HG03135 (cell line): ENCODE results near the gene NPC1.
"Not testable (repeated sequence)": the region's sequence is repeated elsewhere in the genome, so short reads cannot be mapped to it uniquely, and the experiment has no call there.

Source experiments
- ATAC-seq: cut with Tn5 transposase; IDR thresholded peaks from one replicate; pipeline ENCODE4 v1.9.1; 2021; ENCODE audit warnings: mild to moderate bottlenecking, moderate library complexity; ENCODE audit not compliant: unreplicated experiment

NPC1 gene

GRCh38 chr18:23494992-23495391 is 91.3 kb downstream of the NPC1 start:
- ATAC-seq = no peak

GRCh38 chr18:23493654-23494053 is 92.7 kb downstream of the NPC1 start:
- no peak for ATAC-seq

DNA sequence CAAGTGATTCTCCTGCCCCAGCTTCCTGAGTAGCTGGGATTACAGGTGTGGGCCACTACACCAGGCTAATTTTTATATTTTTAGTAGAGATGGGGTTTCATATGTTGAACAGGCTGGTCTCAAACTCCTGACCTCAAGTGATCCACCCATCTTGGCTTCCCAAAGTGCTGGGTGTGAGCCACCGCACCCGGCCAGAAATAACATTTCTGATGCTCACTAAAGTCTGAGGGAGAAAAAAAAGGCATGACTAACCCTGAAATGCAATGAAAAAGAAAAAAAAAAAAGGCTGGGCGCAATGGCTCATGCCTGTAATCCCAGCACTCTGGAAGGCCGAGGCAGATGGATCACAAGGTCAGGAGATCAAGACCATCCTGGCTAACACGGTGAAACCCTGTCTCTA is 96.7 kb downstream of the NPC1 start:
- ATAC-seq = not testable (repeated sequence)

GRCh38 chr18:23487738-23488570 is 98.4 kb downstream of the NPC1 start:
- peak; percentile 75 for ATAC-seq

- ATAC-seq = no peak
Measured at GRCh38 chr18:23485386-23485785, 100.9 kb downstream of the NPC1 start.

DNA sequence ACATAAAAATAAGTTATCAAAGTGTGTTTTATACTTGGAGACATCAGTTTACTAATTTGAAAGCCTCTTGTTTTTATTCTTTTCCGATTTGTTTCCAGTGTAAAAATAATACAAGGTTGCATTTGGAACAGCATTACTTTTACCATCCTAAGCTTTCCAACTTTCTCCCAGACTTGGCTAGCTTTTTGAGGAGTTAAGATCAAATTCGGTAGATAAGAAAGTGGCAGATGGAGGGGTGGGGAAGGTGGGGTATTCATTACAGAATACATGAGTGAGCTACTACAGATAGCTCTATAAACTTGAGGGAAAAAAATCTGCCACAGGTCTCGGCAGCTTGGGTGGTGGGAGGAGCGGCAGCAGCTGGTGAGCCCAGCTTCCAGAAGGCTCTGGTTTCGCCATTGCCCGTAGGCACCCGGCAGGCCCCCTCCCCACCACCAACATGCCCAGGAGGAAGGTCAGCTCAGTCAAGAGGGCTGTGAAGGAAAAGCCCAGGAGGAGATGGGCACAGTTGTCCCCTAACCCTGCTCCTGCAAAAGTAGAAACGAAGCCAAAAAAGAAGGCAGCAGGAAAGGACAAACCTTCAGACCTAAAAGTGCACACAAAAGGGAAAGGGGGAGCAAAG is 101.6 kb downstream of the NPC1 start:
- no peak for ATAC-seq
